Nephron progenitor cell (in vitro differentiated cells): ENCODE measurements around the gene ASTN2.
A peak's percentile ranks its signal among the peaks of the same experiment; 100 is the strongest.

Experiments used
- DNase-seq: peaks from one replicate; pipeline ENCODE4 v3.0.0; 2021
- H3K27ac Mint-ChIP-seq: 2 replicates; pipeline ENCODE4 v1.8.0; 2021; ENCODE audit warnings: mild to moderate bottlenecking, moderate library complexity, mixed read lengths
- H3K27me3 Mint-ChIP-seq: 2 replicates; pipeline ENCODE4 v1.8.0; 2021; ENCODE audit warnings: mild to moderate bottlenecking, low read depth, mixed read lengths; ENCODE audit not compliant: poor library complexity
- H3K36me3 Mint-ChIP-seq: 2 replicates; pipeline ENCODE4 v1.8.0; 2021; ENCODE audit warnings: low read depth, mixed read lengths
- H3K4me1 Mint-ChIP-seq: 2 replicates; pipeline ENCODE4 v1.8.0; 2021; ENCODE audit warnings: mixed read lengths
- H3K4me3 Mint-ChIP-seq: 2 replicates; pipeline ENCODE4 v1.8.0; 2021; ENCODE audit warnings: mild to moderate bottlenecking, moderate library complexity, mixed read lengths
- H3K9me3 Mint-ChIP-seq: 2 replicates; pipeline ENCODE4 v1.8.0; 2021; ENCODE audit warnings: mild to moderate bottlenecking, moderate library complexity, mixed read lengths
- TF ChIP-seq, protein P1 (sequence below): fragments of 200-600 bp; sonication (generic); IDR thresholded peaks from 2 replicates; pipeline ENCODE4 v1.5.0; 2021; ENCODE audit warnings: antibody characterized with exemption

ASTN2 gene

DNA sequence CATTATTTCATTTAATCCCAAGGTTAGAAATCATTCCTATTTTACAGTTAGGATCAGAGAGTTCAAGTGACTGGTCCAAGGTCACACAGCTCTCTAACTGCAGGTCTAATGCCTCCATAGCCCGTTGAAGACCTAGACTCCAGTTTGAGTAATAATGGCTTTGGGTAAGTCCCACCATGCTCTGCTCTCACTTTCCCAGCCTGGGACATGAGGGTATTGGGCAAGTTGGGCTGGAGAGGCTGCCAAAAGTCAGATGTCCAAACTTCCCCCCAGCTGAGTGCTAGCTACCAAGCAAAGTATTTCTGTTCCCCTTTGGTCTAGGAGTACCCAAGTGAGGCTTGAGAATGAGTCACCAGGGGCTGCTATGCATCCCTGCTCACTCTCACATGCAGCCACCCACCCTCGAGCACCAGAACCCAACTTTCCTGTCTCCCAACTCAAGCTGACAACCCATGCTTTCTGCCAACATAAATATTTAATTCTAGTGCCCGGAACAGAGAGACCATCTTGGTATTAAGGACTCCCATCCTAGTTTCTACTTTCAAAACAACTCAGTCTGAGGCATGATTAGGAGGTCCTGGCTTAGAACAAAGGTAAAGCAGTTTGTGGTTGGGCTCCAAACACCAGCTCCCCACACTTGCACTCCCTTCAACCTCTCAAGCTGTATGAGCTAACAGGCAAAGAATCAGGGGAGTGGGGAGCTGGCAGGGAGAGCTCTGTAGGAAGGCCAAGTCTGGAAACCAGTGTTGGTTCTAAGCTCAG lies 964.3 kb downstream of the ASTN2 start:
- Mint-ChIP-seq H3K4me3 (no peak overlapping the region), H3K27ac (peak overlapping the region; percentile 57)
- DNase-seq: no peak

DNA sequence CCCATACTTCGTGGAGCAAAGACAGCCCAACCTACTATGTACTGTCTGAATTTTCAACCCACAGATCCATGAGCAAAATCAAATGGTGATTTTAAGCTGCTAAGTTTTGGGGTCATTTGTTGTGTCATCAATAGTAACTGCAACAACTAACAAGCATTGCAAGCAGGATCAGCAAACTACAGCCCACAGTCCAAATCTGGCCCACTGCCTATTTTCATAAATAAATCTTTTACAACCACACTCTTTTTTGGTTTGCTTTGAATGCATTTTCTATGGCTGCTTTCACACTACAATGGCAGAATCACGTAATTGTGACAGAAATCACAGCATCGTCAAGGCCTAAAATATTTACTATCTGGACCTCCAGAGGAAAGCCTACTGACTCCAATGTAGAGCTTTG lies 964.9 kb downstream of the ASTN2 start:
- TF ChIP-seq, protein P1, sequence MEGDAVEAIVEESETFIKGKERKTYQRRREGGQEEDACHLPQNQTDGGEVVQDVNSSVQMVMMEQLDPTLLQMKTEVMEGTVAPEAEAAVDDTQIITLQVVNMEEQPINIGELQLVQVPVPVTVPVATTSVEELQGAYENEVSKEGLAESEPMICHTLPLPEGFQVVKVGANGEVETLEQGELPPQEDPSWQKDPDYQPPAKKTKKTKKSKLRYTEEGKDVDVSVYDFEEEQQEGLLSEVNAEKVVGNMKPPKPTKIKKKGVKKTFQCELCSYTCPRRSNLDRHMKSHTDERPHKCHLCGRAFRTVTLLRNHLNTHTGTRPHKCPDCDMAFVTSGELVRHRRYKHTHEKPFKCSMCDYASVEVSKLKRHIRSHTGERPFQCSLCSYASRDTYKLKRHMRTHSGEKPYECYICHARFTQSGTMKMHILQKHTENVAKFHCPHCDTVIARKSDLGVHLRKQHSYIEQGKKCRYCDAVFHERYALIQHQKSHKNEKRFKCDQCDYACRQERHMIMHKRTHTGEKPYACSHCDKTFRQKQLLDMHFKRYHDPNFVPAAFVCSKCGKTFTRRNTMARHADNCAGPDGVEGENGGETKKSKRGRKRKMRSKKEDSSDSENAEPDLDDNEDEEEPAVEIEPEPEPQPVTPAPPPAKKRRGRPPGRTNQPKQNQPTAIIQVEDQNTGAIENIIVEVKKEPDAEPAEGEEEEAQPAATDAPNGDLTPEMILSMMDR: no peak
- Mint-ChIP-seq H3K36me3 (peaks cover 3% of the 10 kb centered on the region), H3K27ac (no peak overlapping the region), H3K4me3 (no peak overlapping the region), H3K9me3 (peaks cover 8% of the 10 kb centered on the region), H3K27me3 (no peaks in the 10 kb centered on the region), H3K4me1 (peaks cover 33% of the 10 kb centered on the region)
- DNase-seq: no peak

More for the DNA sequence above, 964.3 kb downstream of the ASTN2 start:
- Mint-ChIP-seq H3K27me3 (no peaks in the 10 kb centered on the region), H3K9me3 (peaks cover 8% of the 10 kb centered on the region), H3K4me1 (peaks cover 27% of the 10 kb centered on the region), H3K36me3 (peaks cover 3% of the 10 kb centered on the region)
- TF ChIP-seq, protein P1: no peak

DNA sequence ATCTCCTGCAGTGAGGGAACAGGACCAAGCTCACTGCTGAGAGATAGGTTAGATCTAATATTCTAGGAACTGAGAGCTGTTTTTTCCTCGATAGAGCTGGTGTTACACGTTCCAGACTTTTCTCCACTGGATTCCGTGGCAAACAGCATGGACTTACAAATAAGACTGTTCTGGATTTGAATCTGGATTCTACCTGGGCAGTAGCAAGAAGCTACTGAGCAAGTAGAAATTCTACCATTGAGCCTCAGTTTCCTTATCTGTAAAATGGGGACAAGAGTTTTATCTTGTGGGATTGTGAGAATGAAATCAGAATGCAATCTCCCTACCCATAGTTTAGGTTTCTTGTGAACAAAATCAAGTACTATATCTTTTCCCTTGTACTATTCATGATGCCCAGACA lies 966.4 kb downstream of the ASTN2 start:
- H3K36me3 Mint-ChIP-seq: no peaks in the 10 kb centered on the region
- no peak overlapping the region for H3K4me3 Mint-ChIP-seq
- DNase-seq: no peak
- H3K27ac Mint-ChIP-seq: no peak overlapping the region
- H3K4me1 Mint-ChIP-seq: peaks cover 34% of the 10 kb centered on the region
- TF ChIP-seq, protein P1: no peak
- no peaks in the 10 kb centered on the region for H3K9me3 Mint-ChIP-seq
- H3K27me3 Mint-ChIP-seq: no peaks in the 10 kb centered on the region

DNA sequence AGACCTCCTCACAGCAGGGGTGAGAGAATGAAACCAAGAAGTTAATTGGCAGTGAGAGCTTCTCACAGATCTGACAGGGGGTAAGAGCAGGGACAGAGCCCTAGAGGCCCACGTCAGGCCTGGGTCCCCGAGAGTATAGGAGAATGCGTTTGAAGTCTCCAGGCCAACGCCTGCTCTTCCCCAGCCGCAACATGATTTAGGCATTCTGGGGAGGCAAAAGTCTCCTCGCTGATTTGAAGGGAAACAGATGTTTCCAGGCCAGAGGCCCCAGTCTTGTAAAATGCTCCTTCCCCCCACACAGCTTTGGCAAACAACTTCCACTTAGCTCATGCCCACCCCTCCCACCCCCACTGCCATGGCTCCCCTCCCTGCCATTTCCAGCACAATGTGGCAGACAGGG lies 966.9 kb downstream of the ASTN2 start:
- TF ChIP-seq, protein P1: no peak
- DNase-seq: peak; percentile 32
- H3K36me3 Mint-ChIP-seq: no peaks in the 10 kb centered on the region
- H3K9me3 Mint-ChIP-seq: no peaks in the 10 kb centered on the region
- H3K4me3 Mint-ChIP-seq: no peak overlapping the region
- H3K27ac Mint-ChIP-seq: peak overlapping the region; percentile 57
- no peaks in the 10 kb centered on the region for H3K27me3 Mint-ChIP-seq
- H3K4me1 Mint-ChIP-seq: peaks cover 34% of the 10 kb centered on the region

DNA sequence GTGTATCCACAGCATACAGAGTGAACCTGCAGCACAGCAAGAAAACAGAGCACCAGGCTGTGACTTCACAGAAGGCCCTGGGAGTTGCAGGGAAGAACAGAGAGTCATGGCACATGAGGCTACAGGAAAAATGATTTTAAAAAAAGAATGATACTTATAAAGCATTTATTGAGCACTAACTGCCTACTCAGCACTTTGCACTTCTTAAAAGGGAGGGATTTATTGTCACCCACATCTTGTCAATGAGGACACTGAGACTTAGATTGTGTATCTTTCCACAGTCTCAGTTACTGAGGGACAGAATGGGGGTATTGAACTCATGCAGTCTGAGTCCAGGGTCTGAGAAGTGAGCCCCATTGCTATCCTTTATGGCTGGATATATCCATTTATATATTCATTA lies 972.3 kb downstream of the ASTN2 start:
- H3K27me3 Mint-ChIP-seq: no peaks in the 10 kb centered on the region
- no peak overlapping the region for H3K4me3 Mint-ChIP-seq
- no peak overlapping the region for H3K27ac Mint-ChIP-seq
- peaks cover 11% of the 10 kb centered on the region for H3K9me3 Mint-ChIP-seq
- no peak for DNase-seq
- TF ChIP-seq, protein P1: no peak
- H3K36me3 Mint-ChIP-seq: peaks cover 44% of the 10 kb centered on the region
- peaks cover 33% of the 10 kb centered on the region for H3K4me1 Mint-ChIP-seq
